ENCODE measurements around the gene FBXW12.

GRCh38 chr3:48394391-48394790 is 22.4 kb downstream of the FBXW12 start:
- TF ChIP-seq EZH2 (IDR thresholded peaks at IDR 0.05; ENCODE audit: borderline replicate concordance, insufficient read depth, low read length, poor library complexity, severe bottlenecking) = no peak
- no peak for TF ChIP-seq CTCF (IDR thresholded peaks at IDR 0.05; ENCODE audit: poor library complexity, severe bottlenecking)
- no peak for TF ChIP-seq RAD21 (conservative IDR thresholded peaks at IDR 0.05)
- TF ChIP-seq SMC3 (conservative IDR thresholded peaks at IDR 0.05; ENCODE audit: poor library complexity) = no peak
- no peak for TF ChIP-seq POLR2AphosphoS5 (IDR thresholded peaks at IDR 0.05)
- no peak for TF ChIP-seq TAF1 (IDR thresholded peaks at IDR 0.05; ENCODE audit: low read depth)
- TF ChIP-seq MXI1 (conservative IDR thresholded peaks at IDR 0.05; ENCODE audit: poor library complexity, severe bottlenecking) = no peak
- no peak for TF ChIP-seq EP300 (conservative IDR thresholded peaks at IDR 0.05; ENCODE audit: poor library complexity, severe bottlenecking)
